Mesothelial cell of epicardium (in vitro differentiated cells): Measurements from ENCODE around the gene SLC22A23. TPM values are rescaled to one million over a fixed set of nuclear protein-coding genes. Genes with fewer than 3 reads are reported as not detected.

Experiments
- DNase-seq, 2 experiments: peaks; one replicate each; pipeline ENCODE4 v3.0.0; 2021; ENCODE audit warnings: low spot score in 2 of 2; ENCODE audit not compliant: unreplicated experiment in 2 of 2
- H3K27ac Mint-ChIP-seq: 2 replicates; pipeline ENCODE4 v1.8.0; 2021; ENCODE audit warnings: mixed read lengths
- H3K27me3 Mint-ChIP-seq: 2 replicates; pipeline ENCODE4 v1.8.0; 2021; ENCODE audit warnings: low read depth, mixed read lengths
- H3K36me3 Mint-ChIP-seq: 2 replicates; pipeline ENCODE4 v1.8.0; 2021; ENCODE audit warnings: mixed read lengths
- H3K4me1 Mint-ChIP-seq: 2 replicates; pipeline ENCODE4 v1.8.0; 2021; ENCODE audit warnings: mixed read lengths
- H3K4me3 Mint-ChIP-seq: 2 replicates; pipeline ENCODE4 v1.8.0; 2021; ENCODE audit warnings: mild to moderate bottlenecking, moderate library complexity, mixed read lengths
- H3K9me3 Mint-ChIP-seq: 2 replicates; pipeline ENCODE4 v1.8.0; 2021; ENCODE audit warnings: mixed read lengths
- total RNA-seq: library from RNA; stranded (reverse); gene quantifications from 3 replicates; pipeline ENCODE4 v1.2.1, GENCODE V29; 2021
- TF ChIP-seq, protein P1 (sequence below): fragments of 200-600 bp; sonication (generic); IDR thresholded peaks from one replicate; pipeline ENCODE4 v1.5.0; 2021; ENCODE audit warnings: antibody characterized with exemption; ENCODE audit not compliant: unreplicated experiment

The SLC22A23 gene
- total RNA-seq, 1 donor from 2014 or later: 25.0 TPM

DNA sequence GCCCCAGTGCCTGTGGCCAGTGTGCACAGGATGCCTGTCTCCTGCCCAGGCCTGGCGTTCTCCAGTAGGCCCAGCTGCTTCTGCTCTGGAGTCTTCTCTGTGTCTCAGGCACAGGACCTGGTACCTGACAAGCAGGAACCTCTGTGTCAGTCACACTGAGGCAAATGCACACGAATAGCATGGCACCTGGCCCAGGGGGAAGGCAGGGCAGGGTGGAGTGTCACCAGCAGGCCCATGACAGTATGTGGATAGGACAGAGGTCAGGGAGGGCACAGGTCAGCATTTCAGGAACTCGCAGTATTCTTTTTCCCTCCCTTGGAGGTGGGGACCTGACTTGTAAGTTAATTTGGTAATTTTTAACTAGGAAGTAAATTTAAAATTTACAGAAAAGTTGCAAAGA, 192.5 kb downstream of the SLC22A23 start:
- Mint-ChIP-seq H3K4me1 (peaks cover 21% of the 10 kb centered on the region), H3K36me3 (peaks cover 14% of the 10 kb centered on the region), H3K9me3 (no peaks in the 10 kb centered on the region), H3K27ac (no peak overlapping the region), H3K4me3 (no peak overlapping the region), H3K27me3 (no peaks in the 10 kb centered on the region)
- TF ChIP-seq, protein P1, sequence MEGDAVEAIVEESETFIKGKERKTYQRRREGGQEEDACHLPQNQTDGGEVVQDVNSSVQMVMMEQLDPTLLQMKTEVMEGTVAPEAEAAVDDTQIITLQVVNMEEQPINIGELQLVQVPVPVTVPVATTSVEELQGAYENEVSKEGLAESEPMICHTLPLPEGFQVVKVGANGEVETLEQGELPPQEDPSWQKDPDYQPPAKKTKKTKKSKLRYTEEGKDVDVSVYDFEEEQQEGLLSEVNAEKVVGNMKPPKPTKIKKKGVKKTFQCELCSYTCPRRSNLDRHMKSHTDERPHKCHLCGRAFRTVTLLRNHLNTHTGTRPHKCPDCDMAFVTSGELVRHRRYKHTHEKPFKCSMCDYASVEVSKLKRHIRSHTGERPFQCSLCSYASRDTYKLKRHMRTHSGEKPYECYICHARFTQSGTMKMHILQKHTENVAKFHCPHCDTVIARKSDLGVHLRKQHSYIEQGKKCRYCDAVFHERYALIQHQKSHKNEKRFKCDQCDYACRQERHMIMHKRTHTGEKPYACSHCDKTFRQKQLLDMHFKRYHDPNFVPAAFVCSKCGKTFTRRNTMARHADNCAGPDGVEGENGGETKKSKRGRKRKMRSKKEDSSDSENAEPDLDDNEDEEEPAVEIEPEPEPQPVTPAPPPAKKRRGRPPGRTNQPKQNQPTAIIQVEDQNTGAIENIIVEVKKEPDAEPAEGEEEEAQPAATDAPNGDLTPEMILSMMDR: no peak
- DNase-seq: no peak

DNA sequence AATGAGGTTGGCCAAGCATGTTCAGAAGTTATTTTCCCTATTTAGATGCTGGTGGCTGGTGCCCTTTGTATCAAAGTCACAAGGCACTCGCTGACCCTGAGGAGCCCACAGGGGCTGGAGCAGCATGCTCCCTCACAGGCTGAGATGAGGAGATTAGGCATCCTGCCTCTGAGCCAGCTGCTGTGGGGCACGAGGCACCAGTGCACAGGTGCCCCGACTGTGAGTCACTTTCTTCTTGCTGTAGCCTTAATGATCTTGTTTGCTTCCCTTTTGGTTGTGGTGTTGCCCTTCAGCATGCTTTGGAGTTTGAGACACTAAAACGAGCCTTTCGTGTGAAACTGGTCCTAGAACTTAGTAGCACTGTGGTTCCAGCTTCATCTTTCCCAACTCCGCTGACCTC, 193.8 kb downstream of the SLC22A23 start:
- TF ChIP-seq, protein P1: no peak
- H3K27ac Mint-ChIP-seq: no peak overlapping the region
- no peak overlapping the region for H3K4me3 Mint-ChIP-seq

DNA sequence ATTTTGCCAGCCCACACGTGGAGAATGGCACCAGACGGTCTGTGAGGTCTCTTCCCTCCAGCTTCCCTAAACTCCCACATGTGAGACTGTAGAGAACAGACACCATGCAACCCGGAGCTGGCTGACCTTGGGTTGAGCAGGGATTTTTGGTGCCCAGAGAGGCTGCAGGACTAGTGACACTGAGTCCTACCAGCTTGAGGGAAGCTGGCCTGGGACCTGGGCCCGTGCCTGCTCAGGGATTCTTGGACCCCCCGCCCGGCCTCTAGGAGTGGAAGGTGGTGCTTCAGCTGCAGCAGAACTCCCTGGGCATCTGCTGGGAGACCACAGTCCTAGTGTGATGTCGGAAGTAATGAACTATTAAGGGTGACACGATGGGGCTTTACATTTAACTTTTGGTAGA, 194.9 kb downstream of the SLC22A23 start:
- Mint-ChIP-seq H3K36me3 (peaks cover 2% of the 10 kb centered on the region), H3K4me1 (peaks cover 22% of the 10 kb centered on the region), H3K27me3 (peaks cover 5% of the 10 kb centered on the region), H3K9me3 (no peaks in the 10 kb centered on the region), H3K27ac (no peak overlapping the region), H3K4me3 (no peak overlapping the region)
- TF ChIP-seq, protein P1: no peak
- DNase-seq: no peak

More for the DNA sequence above, 193.8 kb downstream of the SLC22A23 start:
- Mint-ChIP-seq H3K9me3 (no peaks in the 10 kb centered on the region), H3K36me3 (peaks cover 5% of the 10 kb centered on the region), H3K27me3 (no peaks in the 10 kb centered on the region), H3K4me1 (peaks cover 22% of the 10 kb centered on the region)
- DNase-seq: no peak

DNA sequence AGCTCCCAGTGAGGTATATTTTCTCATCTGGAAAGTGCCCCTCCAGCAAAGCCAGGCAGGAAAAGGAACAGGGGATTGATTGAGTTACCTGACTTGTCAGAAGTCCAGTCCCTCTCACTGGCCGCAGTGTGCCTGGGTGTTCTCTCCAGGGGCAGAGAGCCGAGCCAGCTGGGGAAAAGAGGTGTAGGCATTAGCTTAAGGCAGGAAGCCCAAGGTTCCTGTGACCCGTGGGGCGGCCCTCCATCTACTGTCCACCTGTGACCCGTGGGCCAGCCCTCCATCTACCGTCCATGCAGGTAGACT, 195.4 kb downstream of the SLC22A23 start:
- peaks cover 22% of the 10 kb centered on the region for H3K4me1 Mint-ChIP-seq
- H3K36me3 Mint-ChIP-seq: peaks cover under 1% of the 10 kb centered on the region
- no peak for DNase-seq
- peak overlapping the region; percentile 5 for H3K27ac Mint-ChIP-seq
- TF ChIP-seq, protein P1: no peak
- peak overlapping the region; percentile 42 for H3K4me3 Mint-ChIP-seq
- peaks cover 8% of the 10 kb centered on the region for H3K27me3 Mint-ChIP-seq
- no peaks in the 10 kb centered on the region for H3K9me3 Mint-ChIP-seq

DNA sequence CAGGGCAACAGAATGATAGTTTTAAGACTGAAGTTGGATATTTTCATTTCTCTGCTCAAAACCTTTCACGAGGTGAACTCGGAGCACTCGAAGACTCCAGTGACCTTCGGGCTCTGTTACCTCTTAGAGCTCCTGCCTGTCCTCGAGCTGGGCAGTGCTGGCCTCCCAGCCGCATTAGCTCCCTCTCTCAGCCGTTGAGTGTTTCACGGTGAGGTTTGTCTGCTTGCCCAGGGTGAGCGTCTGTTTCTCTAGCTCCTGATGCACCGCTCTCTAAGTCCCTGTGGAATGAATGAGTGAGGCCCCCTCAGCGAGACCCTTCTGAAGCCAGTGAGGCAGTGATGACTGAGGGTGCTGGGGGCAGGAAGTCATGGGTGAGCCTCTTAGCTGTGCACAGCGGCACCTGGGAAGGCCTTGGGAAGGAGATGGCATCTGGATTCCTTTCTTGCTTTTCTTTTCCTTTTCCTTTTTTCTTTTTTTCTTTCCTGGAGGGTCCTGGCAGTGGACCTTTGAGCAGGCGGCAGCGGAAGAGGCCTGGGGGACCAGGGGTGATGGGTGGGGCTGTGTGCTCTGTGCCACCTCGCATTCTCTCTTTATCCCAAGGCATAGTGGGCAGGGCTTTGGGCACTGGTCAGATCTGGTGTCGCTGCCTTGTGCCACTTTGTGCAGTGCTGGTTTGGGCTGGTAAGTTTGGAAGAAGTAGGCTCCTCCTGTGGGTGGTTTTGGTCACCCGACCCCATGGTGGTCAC, 195.9 kb downstream of the SLC22A23 start:
- H3K36me3 Mint-ChIP-seq: no peaks in the 10 kb centered on the region
- peak overlapping the region; percentile 5 for H3K27ac Mint-ChIP-seq

More for the DNA sequence above, 195.9 kb downstream of the SLC22A23 start:
- Mint-ChIP-seq H3K4me1 (peaks cover 22% of the 10 kb centered on the region), H3K4me3 (peak overlapping the region; percentile 42), H3K27me3 (peaks cover 8% of the 10 kb centered on the region), H3K9me3 (no peaks in the 10 kb centered on the region)
- DNase-seq: no peak
- TF ChIP-seq, protein P1: no peak
